NOMO-1 treated with dmso at 0.1 percent for 144 hours (cell line): ENCODE data around the gene ARHGEF1.

Source experiments
- DNase-seq: peaks from one replicate; lab custom pipeline; 2025; ENCODE audit not compliant: unreplicated experiment; lab: John Stamatoyannopoulos, UW

The ARHGEF1 gene

DNA sequence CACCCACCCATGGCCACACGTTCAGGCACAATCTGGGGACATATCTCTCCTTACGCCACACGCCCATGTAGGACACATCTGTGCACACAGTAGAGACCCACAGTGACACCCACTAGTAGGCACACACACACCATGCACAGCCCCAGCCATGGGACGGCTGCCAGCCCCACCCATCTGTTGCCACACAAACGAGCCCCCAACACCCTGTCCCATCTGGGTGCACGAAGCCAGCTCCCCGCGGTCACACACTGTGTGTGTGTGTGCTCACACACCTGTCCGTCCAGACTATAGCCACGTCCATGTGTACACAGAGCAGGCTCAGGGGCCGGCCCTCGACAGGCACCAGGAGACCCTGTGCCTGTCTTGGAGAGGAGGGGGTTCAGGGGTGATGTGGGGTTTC, 34.7 kb downstream of the ARHGEF1 start:
- no peak for DNase-seq

DNA sequence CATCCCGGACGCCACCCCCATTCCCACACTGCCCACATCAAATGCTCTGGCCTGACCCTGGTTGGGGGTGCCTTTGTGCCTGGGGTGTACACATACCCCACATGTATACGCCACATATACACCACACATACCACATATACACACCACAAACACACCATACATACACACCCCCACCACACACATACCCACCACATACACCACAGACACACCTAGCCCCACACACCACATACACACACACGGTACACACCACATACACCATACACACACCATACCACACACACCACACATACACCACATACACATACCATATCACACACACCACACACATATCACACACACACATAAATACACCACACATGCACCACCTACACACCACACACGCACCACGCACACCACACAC, 35.1 kb downstream of the ARHGEF1 start:
- DNase-seq = no peak

DNA sequence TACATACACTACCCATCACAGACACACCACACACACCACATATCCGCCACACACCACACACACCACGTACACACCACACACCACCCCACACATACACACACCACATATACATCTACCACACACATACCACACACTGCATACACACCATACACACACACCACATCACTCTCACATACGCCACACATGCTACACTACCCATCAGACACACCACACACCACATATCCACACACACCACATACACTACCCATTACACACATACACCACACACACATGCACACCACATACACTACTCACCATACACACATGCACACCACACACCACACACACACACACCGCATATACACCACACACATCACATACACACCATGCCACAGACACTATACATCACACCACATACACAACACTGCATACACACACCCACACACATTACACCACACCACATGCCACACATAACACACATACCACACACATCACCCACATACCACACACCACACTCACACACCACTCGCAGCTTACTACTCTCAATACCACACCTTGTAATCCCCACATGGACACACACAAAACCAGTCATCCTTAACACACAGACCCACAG, 35.8 kb downstream of the ARHGEF1 start:
- no peak for DNase-seq

DNA sequence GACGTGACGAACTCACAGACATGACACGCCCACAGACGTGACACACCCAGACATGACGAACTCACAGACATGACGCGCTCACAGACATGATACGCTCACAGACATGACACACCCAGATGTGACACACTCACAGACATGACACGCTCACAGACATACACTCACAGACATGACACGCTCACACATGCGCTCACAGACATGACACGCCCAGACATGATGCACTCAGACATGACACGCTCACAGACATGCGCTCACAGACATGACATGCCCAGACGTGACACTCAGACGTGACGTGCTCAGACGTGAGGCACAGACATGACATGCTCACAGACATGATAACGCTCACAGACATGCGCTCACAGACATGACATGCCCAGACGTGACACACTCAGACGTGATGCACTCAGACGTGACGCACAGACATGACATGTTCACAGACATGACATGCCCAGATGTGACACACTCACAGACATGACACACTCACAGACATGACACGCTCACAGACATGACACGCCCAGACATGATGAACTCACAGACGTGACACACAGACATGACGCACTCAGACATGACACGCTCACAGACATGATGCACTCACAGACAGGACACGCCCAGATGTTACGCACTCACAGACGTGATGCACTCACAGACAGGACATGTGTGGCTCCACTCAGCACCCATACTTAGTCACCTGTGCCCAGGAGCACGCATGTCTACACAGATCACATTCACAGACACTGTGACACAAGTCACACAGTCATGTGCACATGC, 37.1 kb downstream of the ARHGEF1 start:
- no peak for DNase-seq

DNA sequence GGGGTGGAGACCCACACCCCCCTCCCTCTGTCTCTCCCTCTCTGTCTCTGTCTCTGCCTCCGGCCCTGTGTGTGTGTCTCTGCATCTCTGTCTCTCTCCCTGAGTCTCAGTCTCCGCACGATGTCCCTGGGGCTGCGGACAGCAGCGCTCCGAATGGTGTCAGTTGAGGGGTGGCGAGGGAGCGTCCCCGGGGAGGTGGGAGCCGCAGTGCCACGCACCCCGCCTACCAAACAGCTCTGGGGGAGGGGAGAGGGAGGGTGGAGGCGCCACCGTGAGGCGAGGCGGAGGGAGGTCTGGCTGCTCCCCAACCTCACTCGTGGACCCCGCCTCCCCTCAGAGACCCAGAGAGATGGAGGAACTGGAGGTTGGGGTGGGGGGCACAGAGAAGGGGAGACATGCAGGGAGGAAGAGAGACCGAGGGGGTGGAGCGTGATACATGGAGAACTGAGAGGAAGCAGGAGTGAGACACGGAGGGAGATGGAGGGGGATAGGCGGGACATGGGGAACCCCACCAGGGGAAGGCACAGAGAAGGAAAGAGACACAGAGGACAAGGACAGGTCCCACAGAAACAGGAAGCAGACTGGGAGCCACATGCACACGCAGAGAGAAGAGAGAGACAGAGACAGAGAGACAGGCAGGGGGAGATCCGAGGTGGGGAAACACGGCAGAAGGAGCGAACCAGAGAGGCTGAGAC, 38.0 kb downstream of the ARHGEF1 start:
- no peak for DNase-seq

DNA sequence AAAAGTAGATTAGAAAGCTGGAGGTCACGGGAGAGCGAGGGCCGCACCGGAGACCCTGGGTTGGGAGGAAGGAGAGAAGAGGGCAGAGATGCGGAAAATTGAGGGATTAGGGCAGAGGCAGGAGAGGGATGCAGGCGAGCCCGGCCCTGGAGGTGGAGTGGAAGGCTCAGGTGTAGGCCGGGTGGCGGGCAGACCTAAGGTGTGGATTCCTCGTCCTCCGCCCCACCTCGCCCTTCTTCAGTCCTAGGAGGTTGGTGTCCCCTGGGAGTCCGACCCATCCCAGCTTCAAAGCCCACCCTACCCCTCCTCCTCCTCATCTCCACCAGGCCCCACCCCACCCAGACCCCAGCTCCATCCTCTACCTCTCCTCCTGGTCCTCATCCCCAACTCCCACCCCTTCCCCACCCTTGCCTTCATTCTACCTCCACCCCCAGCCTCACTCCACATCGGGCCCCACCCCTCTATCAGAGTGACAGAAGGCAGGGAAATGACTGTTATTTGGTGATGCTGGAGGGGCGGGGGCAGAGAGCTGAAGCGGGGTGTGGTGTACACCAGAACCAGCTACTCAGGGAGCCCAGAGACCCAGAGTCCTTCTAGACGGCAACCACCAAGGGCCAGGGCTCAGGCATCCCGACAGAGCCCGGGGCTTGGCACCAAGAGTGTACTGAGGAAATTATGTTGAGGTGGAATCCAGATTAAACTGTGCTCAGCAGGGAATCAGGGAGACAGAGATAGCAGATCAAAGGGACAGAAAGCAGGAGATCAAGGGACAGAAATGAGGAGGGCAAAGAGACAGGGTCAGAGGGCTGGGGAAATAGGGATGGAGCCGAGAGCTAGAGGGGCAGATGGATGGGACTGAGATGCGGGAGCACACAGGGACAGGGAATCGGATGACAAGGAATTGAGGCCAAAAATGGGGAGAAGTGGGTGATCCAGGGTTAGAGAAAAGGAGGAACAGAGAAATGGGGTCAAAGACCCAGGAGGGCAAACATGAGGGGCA, 38.9 kb downstream of the ARHGEF1 start:
- no peak for DNase-seq

DNA sequence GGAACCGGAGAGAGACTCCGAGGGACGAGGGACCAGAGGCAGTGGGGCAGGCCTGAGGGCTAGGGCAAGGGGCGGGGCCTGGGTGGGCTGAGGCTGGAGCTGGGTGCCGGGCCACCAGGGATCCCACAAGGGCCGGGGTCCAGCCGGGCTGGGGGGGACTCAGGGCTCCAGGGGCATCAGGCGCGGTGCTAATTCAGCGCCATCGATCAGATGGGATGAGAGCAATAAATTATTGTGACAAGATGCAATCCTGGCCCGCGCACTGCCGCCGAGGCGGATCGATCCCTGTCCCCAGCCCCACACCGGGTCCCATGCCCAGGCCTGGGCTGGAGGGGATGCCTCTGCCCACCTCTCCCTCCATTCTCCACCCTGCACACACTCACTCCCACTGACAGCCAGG, 39.6 kb downstream of the ARHGEF1 start:
- no peak for DNase-seq

DNA sequence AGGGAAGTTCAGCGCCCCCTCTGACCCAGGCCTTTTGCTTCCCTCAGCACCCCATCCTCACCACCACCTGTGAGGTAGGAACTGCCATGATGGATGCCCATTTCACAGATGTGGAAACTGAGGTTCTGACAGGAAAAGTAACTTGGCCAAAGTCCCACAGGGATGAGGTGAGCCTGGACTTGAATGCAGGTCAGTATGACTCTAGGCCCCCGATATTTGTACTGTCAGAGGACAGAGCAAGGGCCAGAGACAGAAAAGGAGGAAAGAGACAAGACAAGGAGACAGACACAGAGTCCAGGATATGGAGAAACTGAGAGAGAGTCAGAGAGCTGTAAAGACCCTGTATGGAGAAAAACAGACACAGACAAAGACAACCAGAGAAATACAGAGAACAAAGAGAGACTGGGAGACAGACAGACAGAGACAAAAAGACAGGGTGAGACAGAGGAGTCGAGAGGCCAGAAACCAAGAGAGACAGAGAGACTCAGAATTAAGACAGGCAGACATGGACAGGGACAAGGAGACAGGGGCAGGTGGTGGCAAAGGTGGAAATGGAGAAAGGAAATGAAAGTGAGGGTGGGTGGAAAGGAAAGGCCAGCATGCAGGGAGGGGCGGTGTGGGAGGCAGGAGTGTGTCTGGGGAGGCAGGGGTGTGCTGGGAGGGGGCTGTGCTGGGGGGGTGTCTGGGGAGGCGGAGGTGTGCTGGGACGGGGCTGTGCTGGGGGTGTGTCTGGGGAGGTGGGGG, 40.2 kb downstream of the ARHGEF1 start:
- DNase-seq = no peak

DNA sequence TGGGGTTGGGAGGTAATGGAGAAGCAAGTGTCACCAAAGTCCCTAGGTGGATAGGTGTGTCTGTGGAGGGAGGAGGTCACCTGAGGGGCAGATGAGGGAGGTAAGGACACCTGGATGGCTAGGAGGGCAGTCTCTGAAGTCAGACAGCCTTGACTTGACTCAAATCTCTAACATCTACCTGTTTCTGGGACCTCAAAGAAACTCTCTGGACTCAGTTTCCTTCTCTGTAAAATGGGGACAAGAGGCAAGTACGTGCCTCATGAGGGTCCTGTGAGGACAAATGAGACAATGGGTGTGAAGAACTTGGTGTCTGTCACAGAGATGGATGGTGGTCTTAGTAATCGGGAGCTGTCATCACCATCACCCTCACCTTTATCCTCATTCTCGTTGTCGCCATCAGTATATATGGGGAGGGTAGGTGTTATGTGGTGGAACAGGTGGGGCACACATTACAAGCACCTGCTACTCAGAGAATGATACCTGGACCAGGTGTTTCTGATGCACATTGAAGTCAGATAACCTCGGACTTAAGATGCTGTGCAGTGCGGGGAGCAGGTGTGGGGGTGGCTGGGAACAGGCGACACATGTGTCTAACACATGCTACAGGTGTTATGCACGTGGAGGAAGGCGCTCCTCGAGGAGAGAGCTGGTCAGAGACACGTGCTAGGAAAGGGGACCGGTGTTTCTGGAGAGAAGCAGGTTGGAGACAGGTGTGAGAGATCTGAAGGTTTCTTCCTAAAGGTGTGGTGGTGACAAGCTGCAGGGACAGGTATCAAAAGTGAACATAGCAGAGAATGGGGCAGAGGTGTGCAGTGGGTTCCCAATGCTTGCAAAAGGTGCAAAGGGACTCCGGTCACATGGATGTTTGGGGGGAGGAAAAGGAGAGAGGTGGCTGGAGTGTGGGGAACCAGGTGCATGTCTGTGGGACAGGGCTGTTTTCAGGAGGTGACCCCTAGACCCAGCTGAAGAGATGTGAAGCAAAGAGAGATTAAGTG, 41.5 kb downstream of the ARHGEF1 start:
- no peak for DNase-seq

DNA sequence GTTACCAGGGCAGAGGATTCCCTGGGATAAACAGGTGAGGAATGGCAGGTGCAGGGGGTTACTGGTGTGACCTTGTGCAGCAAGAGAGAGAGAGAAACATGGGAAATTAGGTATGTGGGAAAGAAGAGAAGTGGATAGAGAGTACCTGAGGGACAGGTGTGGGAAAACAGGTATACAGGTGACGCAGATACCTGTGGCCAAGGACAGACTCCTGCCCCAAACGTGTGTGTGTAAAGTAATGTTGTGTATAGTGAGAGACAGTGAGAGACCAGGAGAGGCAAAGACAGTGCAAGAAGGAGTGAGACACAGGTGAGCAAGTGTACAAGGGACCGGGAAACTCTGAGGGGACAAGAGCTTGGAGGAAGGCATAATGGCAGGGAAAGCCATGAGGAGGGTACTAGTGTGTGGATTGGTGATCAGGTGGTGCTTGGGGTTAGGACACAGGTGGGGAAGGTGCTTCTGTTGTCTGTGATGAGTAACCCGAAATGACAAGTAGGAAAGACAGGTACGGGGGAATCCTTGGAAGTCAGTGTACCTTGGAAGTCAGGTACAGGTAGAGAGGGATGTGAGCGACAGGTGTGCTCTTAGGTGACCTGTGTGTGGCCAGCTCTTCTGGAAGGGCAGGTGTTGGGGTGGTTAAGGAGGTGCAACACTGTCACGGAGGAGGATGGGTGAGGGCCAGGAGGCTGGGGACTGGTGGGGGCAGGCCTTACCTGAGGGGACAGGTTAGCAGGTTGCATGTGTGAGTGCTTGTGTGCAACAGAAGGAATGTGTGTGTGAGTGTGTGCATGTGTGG, 42.4 kb downstream of the ARHGEF1 start:
- no peak for DNase-seq

DNA sequence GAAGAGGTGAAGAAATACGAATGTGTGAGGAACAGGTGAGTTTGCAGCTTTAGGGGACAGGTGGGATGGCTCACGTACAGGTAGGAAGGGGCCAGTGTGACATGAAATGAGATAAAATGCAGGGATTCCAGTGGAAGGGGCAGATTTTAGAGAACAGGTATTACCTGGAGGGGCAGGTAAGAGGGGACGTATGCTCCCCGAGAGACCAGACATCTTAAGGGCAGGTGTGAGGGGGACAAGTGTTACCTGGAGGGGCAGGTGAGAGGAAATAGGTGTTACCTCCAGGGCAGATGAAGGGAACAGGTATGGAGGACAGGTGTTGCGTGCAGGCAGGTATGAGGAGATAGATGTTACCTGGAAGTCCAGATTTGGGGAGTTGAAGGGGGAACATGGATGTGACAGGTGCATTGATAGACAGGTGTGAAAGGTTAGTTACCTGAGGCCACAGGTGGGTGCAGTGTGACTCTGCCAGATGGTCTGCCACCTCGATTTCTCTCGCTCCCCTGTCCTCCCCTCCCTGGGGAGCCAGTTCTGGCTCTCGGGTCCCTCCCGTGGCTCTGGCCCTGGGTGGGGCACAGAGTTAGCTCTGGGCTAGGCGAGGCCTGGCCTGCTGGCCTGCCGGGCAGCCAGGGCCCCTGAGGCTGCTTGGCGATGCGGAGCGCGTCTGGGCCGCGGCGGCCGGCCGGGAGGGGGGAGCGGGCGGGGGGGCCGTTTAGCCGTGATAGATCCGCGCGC, 43.2 kb downstream of the ARHGEF1 start:
- DNase-seq = no peak

DNA sequence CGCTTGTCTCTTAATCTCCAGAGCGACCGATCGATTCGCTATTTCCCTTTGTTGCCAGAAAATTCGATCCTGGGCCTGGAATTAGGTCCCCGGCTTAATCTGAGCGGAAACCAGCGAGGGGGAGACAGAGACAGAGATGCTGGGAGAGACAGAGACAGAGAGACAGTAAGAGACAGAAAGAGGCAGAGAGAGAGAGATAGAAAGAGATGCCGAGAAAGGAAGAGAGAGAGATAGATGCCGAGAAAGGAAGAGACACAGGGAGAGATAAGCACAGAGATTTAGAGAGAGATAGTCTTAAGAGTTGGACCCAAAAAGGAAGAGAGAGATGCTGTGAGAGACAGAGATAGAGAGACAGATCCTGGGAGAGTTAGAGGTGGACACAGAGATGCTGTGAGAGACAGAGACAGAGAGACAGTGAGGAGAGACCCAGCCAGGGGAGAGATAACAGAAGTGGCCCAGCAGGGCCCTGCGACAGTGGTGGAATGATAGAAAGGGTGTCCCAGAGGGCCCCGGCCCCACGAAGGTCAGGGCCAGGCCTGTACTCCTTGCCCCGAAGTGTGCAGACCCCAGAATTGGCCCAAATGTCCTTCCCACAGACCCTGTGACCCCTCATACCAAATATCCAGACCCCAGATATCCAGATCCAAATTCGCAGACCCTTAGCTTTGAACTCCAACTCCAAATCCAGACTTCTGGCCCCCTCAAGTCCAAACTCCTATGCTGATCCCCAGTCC, 43.9 kb downstream of the ARHGEF1 start:
- DNase-seq = no peak

DNA sequence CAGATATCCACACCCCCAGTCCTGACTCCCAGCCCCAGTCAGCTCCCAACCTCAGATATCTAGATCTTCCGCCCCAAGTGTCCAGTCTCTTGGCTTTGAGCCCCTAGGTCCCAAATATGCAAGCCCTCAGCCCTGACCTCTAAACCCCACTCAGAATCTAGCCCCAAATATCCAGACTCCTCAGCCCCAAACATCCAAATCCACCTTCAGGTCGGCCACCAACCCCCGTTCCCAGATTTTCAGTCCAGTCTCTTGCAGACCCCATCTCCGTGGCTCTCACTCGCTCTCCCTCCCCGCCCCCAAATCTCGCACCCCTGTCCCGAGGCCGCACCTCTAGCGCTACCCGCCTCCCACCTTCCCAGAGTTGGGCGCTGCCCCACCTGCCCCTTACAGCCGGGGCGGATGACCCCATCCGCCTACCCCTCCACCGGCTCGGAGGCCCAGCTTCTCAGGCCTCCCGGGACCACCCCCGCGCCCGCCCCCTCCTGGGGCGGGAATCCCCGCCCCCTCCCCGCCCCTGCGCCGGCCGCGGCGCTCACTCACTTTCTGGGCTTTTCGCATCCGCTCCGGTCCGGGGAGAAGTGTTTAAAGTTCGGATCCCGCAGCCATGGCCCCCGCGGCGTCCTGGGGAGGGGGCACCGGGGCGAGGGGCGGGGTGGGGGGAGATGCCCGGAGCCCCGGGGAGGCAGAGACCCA, 44.7 kb downstream of the ARHGEF1 start:
- no peak for DNase-seq

DNA sequence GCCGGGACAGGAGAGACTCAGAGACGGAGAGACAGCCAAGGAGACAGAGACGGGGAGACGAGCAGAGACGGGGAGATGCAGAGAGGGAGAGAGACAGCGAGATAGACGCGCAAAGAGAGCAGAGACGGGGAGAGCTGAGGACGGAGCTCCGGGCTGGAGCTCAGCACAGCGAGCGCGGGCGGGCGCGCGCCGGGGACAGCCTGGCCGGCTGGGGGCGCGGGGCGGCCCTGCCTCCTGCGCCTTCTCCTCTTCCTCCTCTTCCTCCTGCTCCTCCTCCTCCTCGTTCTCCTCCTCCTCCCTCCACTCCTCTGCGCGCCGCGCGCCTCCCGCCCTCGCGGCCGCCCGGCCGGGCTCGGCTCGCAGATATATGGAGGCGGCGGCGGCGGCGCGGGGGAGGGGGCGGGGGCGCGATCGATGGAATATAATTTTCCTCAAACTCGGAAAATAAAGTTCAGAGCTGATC, 45.3 kb downstream of the ARHGEF1 start, which contains the start of gene ERFL:
Gene ERFL (minus strand): TSS at position 229 of the 463 bp plus-strand sequence. CDS start 15,530 bp downstream, outside the sequence.
- DNase-seq = no peak

DNA sequence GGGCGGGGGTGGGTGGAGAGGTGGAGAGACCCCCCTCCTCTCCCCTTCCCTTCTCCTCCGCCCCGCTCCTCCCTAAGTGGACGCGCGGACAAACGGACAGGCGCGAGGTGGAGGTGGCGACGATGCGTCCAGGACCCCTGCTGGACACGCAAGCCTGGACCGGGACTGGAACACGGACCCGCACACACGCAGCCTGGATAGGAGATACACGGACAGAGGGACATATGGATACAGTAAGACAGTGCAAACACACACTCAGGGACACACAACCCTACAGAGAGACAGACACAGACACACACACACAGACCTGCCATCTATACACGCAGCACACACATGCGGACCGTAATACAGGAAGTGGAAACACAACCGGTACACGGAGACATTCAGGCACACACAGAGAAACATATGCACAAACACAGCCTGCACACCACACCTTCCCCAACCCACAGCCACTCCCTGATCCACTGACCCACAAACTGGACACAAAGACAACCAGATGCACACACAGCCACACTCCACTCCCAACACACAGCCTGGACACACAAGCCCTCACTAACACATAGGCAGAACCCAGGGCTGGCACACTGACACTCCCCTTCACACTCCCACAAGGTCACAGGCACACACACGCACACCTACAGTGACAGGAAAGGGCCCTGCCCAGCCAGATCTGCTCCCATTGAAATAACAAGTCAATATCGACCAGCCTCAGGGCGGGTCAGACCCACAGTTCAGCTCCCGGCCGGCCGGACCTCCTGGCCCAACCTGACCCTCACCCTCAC, 46.0 kb downstream of the ARHGEF1 start:
- no peak for DNase-seq
